GM21447 (cell line): Measurements from ENCODE around the gene OMP.
"Not testable (repeated sequence)": the region's sequence is repeated elsewhere in the genome, so short reads cannot be mapped to it uniquely, and the experiment has no call there.

Source experiments
- ATAC-seq: cut with Tn5 transposase; IDR thresholded peaks from one replicate; pipeline ENCODE4 v1.9.1; 2021; ENCODE audit not compliant: unreplicated experiment

The OMP gene, protein sequence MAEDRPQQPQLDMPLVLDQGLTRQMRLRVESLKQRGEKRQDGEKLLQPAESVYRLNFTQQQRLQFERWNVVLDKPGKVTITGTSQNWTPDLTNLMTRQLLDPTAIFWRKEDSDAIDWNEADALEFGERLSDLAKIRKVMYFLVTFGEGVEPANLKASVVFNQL

DNA sequence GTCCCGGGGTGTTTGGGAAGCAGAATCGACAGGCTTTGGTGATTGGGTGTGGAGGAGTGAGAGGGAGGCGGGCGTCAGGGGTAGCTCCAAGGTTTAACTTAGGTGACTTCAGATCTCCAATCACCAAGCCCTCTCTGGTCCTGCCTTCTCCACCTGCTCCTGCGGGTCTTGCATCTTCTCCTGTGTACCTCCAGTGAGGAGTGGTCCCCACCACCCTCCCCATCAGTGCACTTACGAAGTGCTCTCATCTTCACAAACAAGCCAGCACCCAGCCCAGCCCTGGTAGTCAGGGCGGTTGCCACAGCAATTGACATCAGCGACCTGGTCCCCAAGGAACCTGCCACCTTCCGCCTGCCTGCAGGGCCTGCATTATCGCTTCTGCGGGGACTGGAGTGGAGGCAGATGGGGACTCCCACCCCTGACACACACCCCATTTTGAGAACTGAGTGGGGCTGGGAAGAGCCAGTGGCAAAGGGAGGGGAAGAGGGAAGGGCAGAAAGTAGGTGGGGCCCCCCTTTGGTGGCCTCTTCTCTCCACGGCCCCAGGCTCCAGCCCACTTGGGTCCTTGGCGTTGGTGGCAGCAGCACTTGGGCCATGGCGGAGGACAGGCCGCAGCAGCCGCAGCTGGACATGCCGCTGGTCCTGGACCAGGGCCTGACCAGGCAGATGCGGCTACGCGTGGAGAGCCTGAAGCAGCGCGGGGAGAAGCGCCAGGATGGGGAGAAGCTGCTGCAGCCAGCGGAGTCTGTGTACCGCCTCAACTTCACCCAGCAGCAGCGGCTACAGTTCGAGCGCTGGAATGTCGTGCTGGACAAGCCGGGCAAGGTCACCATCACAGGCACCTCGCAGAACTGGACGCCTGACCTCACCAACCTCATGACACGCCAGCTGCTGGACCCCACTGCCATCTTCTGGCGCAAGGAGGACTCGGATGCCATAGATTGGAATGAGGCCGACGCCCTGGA is at the start of gene OMP:
Gene OMP (plus strand): TSS at position 595 of the 965 bp plus-strand sequence. CDS start 0 bp downstream, at position 595.
- no peak for ATAC-seq

DNA sequence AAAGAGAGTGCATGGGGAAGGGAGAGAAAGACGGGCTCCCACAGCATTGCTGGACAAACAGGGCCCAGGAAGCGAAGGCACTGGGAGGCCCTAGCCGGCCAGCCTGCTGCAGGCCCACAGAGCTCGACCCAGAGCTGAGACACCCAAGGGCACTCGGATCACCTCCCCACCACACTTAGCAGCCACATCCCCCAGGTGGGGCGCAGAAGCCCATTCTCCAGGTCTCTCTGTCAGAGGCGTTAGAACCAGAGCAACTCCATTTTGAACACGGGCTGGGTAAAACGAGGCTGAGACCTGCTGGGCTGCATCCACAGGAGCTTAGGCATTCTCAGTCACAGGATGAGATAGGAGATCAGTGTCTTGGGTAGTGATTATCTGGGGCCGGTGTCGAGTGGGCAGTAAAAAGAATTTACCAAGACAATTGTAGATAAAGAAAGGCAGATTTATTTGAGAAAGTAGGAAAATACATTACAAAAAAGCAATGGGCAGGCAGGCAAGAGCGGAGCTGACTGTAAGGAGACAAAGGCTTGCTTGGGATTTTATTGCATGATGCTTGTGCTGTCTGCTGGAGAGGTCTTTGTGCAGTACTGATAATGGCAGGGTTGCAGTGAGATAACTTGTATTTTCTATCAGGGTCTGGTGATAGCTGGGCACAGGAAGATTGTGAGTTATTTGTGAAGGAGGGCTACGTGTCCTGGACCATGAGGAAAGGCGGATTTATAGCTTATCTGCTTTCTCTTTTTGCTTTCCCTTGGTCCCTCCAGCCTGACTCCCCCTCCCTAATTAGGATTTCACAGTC is 49.2 kb upstream of the OMP start:
- ATAC-seq: no peak

GRCh38 chr11:77054084-77054483 is 48.6 kb upstream of the OMP start:
- ATAC-seq: no peak

GRCh38 chr11:77055101-77055561 is 47.5 kb upstream of the OMP start:
- ATAC-seq: no peak

DNA sequence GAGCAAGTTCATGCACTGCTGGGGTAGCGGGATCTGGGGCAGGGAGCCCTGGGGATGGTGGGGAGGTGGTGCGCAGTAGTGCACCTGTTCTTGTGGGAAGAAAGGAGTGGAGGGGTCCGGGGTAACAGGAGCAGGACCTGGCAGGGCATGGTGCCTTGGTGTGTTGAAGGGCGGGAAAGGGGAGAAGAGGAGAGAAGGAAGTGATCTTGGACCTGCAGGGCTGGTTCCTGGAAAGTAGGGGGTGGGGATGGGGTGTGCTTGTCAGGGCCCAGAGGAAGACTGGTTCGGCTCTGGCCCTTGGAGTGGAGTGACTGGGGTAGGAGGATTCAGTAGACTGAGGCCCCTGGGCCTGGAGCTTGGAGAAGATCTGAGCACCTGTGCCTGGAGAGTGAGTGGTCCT is 46.7 kb upstream of the OMP start:
- ATAC-seq: no peak

DNA sequence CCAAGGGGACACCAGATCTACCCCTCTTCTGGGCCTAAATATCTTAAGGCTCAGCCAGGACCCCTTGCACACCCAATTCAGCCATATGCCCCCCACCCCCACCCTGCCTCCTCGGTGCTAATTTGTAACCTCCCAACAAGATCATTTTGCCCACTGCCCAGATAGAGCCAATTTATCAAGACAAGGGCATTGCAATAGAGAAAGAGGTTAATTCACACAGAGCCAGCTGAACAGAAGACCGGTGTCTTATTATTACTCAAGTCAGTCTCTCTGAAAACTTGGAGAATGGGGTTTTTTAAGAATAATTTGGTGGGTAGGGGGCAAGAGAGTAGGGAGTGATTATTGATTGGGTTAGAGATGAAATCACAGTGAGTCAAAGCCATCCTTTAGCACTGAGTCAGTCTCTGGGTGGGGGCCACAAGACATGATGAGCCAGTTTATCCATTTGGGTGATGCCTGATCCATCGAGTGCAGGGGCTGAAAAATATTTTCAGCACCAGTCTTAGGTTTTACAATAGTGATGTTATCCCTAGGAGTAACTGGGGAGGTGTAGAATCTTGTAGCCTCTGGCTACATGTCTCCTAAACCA is 45.7 kb upstream of the OMP start:
- no peak for ATAC-seq

DNA sequence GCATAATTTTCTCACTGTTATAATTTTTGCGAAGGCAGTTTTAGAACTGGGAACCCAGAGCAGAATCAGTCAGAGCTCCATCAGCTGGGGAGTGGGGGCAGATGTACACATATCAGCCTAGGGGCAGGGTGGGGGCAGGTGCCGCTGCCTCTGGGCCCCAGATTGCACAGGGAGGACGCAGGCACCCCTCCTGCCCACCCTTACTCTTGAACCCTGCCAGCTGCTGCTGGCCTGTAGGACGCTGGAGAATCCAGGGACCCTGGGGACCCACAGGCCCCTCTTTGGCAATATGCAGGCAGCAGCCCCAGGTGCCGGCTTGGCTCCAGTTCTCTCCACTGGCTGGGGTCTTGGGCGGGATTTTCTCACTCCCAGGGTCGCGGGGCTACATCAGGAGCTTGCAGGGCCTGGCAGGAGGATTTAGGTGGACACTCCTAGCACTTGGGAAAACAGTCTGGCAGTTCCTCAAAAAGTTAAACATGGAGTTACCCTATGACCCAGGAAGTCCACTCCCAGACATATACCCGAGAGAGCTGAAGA is 44.6 kb upstream of the OMP start:
- ATAC-seq: no peak

DNA sequence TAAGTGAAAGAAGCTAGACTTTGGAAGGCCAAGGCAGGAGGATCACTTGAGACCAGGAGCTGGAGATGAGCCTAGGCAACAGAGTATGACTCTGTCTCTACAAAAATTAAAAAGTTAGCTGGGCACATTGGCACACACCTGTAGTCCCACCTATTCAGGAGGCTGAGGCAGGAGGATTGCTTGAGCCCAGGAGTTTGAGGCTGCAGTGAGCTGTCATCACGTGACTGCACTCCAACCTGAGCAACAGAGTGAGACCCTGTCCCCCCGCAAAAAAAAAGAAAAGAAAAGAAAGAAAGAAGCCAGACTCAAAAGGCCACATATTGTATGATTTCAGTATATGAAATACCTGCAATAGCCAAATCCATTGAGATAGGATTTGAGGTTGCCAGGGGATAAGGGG is 43.7 kb upstream of the OMP start:
- no peak for ATAC-seq

- ATAC-seq: no peak
Observed at GRCh38 chr11:77059806-77060205, 42.8 kb upstream of the OMP start.

- no peak for ATAC-seq
Observed at GRCh38 chr11:77060234-77060633, 42.4 kb upstream of the OMP start.

DNA sequence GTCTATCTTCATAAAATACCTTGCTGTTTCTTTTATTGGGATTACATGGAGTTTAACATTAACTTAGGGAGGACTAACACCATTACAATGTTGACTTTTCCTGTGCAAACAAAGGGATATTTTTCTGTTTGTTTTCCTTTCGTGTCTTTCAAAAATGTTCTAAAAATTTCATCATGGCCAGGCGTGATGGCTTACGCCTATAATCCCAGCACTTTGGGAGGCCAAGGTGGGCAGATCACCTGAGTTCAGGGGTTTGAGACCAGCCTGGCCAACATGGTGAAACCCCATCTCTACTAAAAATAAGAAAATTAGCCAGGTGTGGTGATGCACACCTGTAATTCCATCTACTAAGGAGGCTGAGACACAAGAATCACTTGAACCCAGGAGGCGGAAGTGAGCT is 41.4 kb upstream of the OMP start:
- not testable (repeated sequence) for ATAC-seq

- ATAC-seq: no peak
Observed at GRCh38 chr11:77062924-77063323, 39.7 kb upstream of the OMP start.

DNA sequence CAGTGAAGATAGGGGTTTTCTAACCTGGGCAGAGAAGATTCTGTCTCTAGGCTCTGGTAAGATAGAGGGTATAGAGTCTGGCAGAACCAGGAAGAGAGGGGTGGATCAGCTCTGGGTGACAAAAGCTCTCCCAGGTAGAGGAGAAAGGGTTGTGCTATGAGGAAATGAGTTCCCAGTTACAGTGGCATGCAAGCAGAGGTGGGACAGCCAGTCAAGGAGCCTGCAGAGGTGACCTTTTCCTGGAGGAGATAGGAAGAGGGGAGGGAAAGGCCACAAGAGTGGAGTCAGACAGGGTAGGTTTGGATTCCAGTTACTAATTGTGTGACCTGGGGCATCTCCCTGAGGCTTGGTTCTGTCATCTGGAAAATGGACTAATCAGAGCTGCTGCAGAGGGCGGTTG is 39.2 kb upstream of the OMP start:
- no peak for ATAC-seq

- no peak for ATAC-seq
Observed at GRCh38 chr11:77063861-77064260, 38.8 kb upstream of the OMP start.

DNA sequence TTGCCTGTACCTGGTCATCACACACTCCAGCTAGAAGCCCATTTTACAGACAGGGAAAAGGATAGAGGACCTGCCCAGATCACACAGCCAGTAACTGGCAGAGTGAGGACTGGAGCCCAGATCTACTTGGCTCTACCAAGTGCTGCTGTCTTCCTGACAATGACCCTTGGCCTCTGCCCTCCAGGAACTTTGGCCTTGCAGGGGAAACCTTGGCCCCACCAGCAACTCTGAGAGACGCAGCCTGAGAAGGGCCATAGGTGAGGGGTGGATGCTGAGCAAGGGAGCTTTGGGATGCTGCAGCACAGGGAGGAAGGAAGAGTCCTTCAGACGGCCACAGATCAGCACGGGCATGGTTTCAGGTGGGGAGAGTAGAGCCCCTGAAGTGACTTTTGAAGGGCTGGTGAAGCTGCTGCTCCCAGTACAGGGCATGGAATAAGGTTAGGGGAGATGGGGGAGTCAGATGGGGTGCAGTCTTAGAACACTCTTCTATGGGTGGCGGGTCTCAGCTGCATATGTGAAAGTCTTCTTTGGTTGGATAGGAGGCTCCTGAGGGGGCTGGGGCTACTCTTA is 37.9 kb upstream of the OMP start:
- ATAC-seq: no peak

GRCh38 chr11:77065878-77066228 is 36.8 kb upstream of the OMP start:
- no peak for ATAC-seq

DNA sequence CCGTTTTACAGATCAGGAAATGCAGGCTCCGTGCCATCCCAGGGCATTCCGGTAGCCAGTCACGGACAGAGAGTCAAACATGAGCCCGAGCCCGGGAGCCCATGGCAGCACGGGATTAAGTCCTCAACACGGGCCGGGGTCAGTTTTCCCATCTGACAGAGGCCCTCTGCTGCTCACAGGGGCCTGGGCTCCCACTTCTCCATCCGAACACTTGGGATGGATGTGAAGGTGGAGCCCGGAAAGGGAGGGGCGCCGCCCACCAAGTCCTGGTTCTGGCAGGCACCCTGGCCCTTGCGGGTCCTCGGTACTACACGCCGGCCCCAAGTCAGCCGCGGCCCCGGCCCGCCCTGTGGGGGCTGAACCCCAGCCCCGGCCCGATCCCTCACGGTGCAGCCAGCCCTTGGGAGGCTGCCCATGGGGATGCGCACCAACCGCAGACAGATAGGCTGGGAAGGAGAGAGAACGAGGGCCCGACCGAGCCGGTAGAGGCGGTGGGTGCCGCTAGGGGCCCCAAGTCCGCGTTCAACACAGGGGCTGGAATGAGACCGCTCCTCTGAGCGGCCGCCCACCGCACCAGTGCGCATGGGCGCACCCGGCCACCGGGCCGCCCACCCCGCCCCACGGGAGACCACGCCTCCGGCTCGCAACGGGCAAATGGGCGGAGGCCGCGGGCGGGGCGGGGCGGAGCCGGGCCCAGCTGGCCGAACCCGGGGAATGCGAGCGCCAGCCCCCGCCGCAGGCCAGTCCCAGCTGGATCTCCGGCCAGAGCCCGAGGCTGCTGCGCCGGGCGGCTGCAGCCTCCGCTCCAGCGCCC is 36.2 kb upstream of the OMP start, which contains the start of gene CAPN5:
Gene CAPN5 (plus strand): TSS at position 743 of the 814 bp plus-strand sequence. CDS start 17,916 bp downstream, outside the sequence.
- ATAC-seq: peak; percentile 89

GRCh38 chr11:77067861-77068443 is 34.7 kb upstream of the OMP start:
- no peak for ATAC-seq
